ENCODE measurements around the gene KIF13A.

- TF ChIP-seq CTCF (IDR thresholded peaks at IDR 0.05) (no peak), POLR2AphosphoS5 (IDR thresholded peaks at IDR 0.05) (no peak)
These were observed 64.0 kb downstream of the KIF13A start for GRCh38 chr6:17923401-17923863.
